ENCODE data around the gene OR1K1.

Gene OR1K1

GRCh38 chr9:122800066-122801060, at the start of gene OR1K1:
TSS of gene OR1K1 (plus strand) at chr9:122800123. CDS start at chr9:122800123, 0 bp downstream.
- Histone ChIP-seq H3K4me1 (ENCODE audit: control insufficient read depth, insufficient read depth, low read length) (no peaks in the 10 kb centered on the region), H3K27ac (ENCODE audit: low read depth, low read length) (no peak within 1 kb of the TSS), H3K36me3 (ENCODE audit: control insufficient read depth, insufficient read depth, low read length) (no peaks in the 10 kb centered on the region), H3K9ac (ENCODE audit: low read length) (no peak within 1 kb of the TSS), H3K9me3 (ENCODE audit: control insufficient read depth, insufficient read depth, low read depth, low read length) (no peaks in the 10 kb centered on the region), H3K4me3 (ENCODE audit: low read depth, low read length) (no peak within 1 kb of the TSS), H3K27me3 (ENCODE audit: control insufficient read depth, insufficient read depth, low read length) (peaks cover 2% of the 10 kb centered on the region; the same call in 1 of the 2 replicates)

DNA sequence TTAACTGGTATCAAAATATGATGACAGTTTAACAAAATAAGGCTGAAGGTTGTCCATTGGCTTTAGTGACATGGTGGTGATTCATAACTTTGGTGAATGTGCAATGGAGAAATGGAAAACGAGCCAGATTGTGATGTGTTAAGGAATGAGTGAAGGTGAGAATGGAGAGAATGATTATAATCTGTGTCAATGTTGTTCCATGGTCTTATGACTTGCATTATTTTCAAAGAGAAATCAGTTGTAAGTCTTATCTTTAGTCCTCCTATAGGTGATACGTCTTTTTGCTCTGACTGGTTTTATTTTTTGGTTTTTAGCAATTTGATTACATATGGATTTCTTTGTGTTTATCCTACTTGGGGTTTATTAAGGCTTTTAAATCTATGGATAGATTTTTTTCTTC, 45.1 kb upstream of the OR1K1 start:
- H3K36me3 ChIP-seq (ENCODE audit: control insufficient read depth, insufficient read depth, low read length) = no peaks in the 10 kb centered on the region
- no peaks in the 10 kb centered on the region for H3K4me1 ChIP-seq (ENCODE audit: control insufficient read depth, insufficient read depth, low read length)
- peaks cover 14% of the 10 kb centered on the region; the same call in 1 of the 2 replicates for H3K9me3 ChIP-seq (ENCODE audit: control insufficient read depth, insufficient read depth, low read depth, low read length)
- H3K27me3 ChIP-seq (ENCODE audit: control insufficient read depth, insufficient read depth, low read length) = peaks cover 6% of the 10 kb centered on the region; the same call in 1 of the 2 replicates
- H3K4me3 ChIP-seq (ENCODE audit: low read depth, low read length) = no peak overlapping the region
- no peak overlapping the region for H3K9ac ChIP-seq (ENCODE audit: low read length)
- H3K27ac ChIP-seq (ENCODE audit: low read depth, low read length) = no peak overlapping the region

GRCh38 chr9:122767817-122768216, 32.1 kb upstream of the OR1K1 start:
- Histone ChIP-seq H3K9ac (ENCODE audit: low read length) (no peak overlapping the region), H3K4me1 (ENCODE audit: control insufficient read depth, insufficient read depth, low read length) (no peaks in the 10 kb centered on the region), H3K27me3 (ENCODE audit: control insufficient read depth, insufficient read depth, low read length) (no peaks in the 10 kb centered on the region), H3K36me3 (ENCODE audit: control insufficient read depth, insufficient read depth, low read length) (no peaks in the 10 kb centered on the region), H3K27ac (ENCODE audit: low read depth, low read length) (no peak overlapping the region), H3K4me3 (ENCODE audit: low read depth, low read length) (no peak overlapping the region), H3K9me3 (ENCODE audit: control insufficient read depth, insufficient read depth, low read depth, low read length) (peaks cover 3% of the 10 kb centered on the region; the same call in 1 of the 2 replicates)

GRCh38 chr9:122777052-122777451, 22.9 kb upstream of the OR1K1 start:
- Histone ChIP-seq H3K4me1 (ENCODE audit: control insufficient read depth, insufficient read depth, low read length) (no peaks in the 10 kb centered on the region), H3K9ac (ENCODE audit: low read length) (no peak overlapping the region), H3K36me3 (ENCODE audit: control insufficient read depth, insufficient read depth, low read length) (no peaks in the 10 kb centered on the region), H3K4me3 (ENCODE audit: low read depth, low read length) (no peak overlapping the region), H3K9me3 (ENCODE audit: control insufficient read depth, insufficient read depth, low read depth, low read length) (0 out of 2 replicates have a peak, but pooled peaks cover 4% of the 10 kb centered on the region), H3K27ac (ENCODE audit: low read depth, low read length) (no peak overlapping the region), H3K27me3 (ENCODE audit: control insufficient read depth, insufficient read depth, low read length) (no peaks in the 10 kb centered on the region; the same call in 1 of the 2 replicates)

GRCh38 chr9:122777935-122778627, 21.8 kb upstream of the OR1K1 start:
- H3K9me3 ChIP-seq (ENCODE audit: control insufficient read depth, insufficient read depth, low read depth, low read length) = 0 out of 2 replicates have a peak, but pooled peaks cover 4% of the 10 kb centered on the region
- H3K36me3 ChIP-seq (ENCODE audit: control insufficient read depth, insufficient read depth, low read length) = no peaks in the 10 kb centered on the region
- H3K4me3 ChIP-seq (ENCODE audit: low read depth, low read length) = no peak overlapping the region
- H3K27ac ChIP-seq (ENCODE audit: low read depth, low read length) = no peak overlapping the region
- H3K4me1 ChIP-seq (ENCODE audit: control insufficient read depth, insufficient read depth, low read length) = no peaks in the 10 kb centered on the region
- H3K9ac ChIP-seq (ENCODE audit: low read length) = no peak overlapping the region
- H3K27me3 ChIP-seq (ENCODE audit: control insufficient read depth, insufficient read depth, low read length) = no peaks in the 10 kb centered on the region; the same call in 1 of the 2 replicates

DNA sequence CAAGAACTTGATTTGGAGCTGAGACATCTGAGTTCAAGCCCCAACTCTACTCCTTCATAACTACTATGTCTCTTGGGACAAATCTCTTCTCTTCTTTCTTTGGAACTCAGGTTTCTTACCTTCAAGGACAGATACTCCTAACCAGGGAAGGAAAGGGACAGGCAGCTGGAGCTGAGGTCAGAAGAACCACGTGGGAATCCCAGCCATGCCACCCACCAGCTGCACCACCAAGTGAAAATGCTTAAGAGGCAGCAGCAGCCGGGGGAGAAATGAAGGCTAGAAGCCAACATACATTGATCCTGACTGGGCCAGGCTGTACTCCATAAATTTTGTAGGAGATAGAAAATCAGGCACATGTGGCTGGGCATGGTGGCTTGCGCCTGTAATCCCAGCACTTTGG, 20.7 kb upstream of the OR1K1 start:
- Histone ChIP-seq H3K9ac (ENCODE audit: low read length) (no peak overlapping the region), H3K27me3 (ENCODE audit: control insufficient read depth, insufficient read depth, low read length) (no peaks in the 10 kb centered on the region; the same call in 1 of the 2 replicates), H3K36me3 (ENCODE audit: control insufficient read depth, insufficient read depth, low read length) (no peaks in the 10 kb centered on the region), H3K9me3 (ENCODE audit: control insufficient read depth, insufficient read depth, low read depth, low read length) (no peaks in the 10 kb centered on the region), H3K27ac (ENCODE audit: low read depth, low read length) (no peak overlapping the region), H3K4me1 (ENCODE audit: control insufficient read depth, insufficient read depth, low read length) (no peaks in the 10 kb centered on the region), H3K4me3 (ENCODE audit: low read depth, low read length) (no peak overlapping the region)

DNA sequence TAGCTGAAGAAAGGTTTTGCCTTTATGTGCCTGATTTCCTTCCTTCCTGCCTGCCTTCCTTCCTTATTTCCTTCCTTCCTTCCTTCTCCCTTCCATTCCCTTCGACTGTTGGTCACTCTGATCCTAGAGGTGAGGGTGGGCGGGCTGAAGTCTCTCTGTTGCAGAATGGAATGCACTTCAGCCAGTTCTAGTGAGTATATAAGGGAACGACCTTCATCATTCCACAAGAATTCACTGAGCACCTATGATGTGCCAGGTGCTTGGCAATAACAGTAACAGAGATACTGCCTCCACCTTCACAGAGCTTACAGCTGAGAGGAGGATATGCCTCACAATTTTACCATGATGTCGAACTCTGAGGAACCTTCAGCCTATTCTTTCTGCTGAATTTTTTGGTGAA, 19.9 kb upstream of the OR1K1 start:
- Histone ChIP-seq H3K9me3 (ENCODE audit: control insufficient read depth, insufficient read depth, low read depth, low read length) (no peaks in the 10 kb centered on the region), H3K36me3 (ENCODE audit: control insufficient read depth, insufficient read depth, low read length) (no peaks in the 10 kb centered on the region), H3K4me1 (ENCODE audit: control insufficient read depth, insufficient read depth, low read length) (no peaks in the 10 kb centered on the region)

DNA sequence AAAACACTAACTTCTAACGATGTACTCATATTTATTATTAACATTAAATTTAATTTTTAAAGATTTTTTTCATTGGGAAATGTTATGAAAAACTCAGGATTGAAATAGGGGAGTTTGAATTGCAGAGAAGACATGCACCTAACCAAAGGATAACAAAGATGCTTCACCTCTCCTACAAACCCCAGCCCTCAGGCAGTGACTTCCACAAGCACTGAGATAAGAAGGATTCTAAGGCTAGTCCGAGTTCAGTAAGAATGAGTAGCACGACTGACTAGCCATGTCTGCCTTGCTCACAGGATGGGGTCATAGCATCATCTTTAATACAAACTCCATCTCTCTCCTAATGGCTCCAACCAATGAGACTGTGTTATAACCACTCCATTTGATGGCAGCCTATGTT, 18.3 kb upstream of the OR1K1 start:
- H3K4me3 ChIP-seq (ENCODE audit: low read depth, low read length) = no peak overlapping the region
- no peaks in the 10 kb centered on the region for H3K9me3 ChIP-seq (ENCODE audit: control insufficient read depth, insufficient read depth, low read depth, low read length)
- H3K27ac ChIP-seq (ENCODE audit: low read depth, low read length) = no peak overlapping the region
- H3K27me3 ChIP-seq (ENCODE audit: control insufficient read depth, insufficient read depth, low read length) = no peaks in the 10 kb centered on the region; the same call in 1 of the 2 replicates
- H3K4me1 ChIP-seq (ENCODE audit: control insufficient read depth, insufficient read depth, low read length) = no peaks in the 10 kb centered on the region
- H3K36me3 ChIP-seq (ENCODE audit: control insufficient read depth, insufficient read depth, low read length) = no peaks in the 10 kb centered on the region
- H3K9ac ChIP-seq (ENCODE audit: low read length) = no peak overlapping the region

More for the DNA sequence above, 19.9 kb upstream of the OR1K1 start:
- Histone ChIP-seq H3K27me3 (ENCODE audit: control insufficient read depth, insufficient read depth, low read length) (no peaks in the 10 kb centered on the region; the same call in 1 of the 2 replicates), H3K27ac (ENCODE audit: low read depth, low read length) (no peak overlapping the region), H3K4me3 (ENCODE audit: low read depth, low read length) (no peak overlapping the region), H3K9ac (ENCODE audit: low read length) (no peak overlapping the region)

DNA sequence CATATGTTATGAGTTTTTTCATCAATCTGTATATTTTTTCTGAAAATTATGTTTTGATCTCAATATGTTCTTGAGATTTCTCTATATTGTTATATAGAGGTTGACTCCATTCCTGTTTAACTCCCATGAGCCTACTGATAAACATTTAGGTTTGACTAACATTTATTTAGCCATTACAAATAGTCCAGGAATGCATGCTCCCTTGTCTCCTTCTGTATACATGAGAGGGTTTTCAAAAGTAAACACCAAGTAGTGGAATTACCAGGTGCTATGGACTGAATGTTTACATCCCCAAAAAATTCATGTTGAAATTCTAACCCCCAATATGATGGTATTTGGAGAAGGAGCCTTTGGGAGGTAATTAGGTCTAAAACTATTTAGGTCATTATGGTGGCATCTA, 14.7 kb upstream of the OR1K1 start:
- Histone ChIP-seq H3K4me3 (ENCODE audit: low read depth, low read length) (no peak overlapping the region), H3K9ac (ENCODE audit: low read length) (no peak overlapping the region), H3K27ac (ENCODE audit: low read depth, low read length) (no peak overlapping the region), H3K27me3 (ENCODE audit: control insufficient read depth, insufficient read depth, low read length) (no peaks in the 10 kb centered on the region), H3K36me3 (ENCODE audit: control insufficient read depth, insufficient read depth, low read length) (no peaks in the 10 kb centered on the region), H3K9me3 (ENCODE audit: control insufficient read depth, insufficient read depth, low read depth, low read length) (no peaks in the 10 kb centered on the region), H3K4me1 (ENCODE audit: control insufficient read depth, insufficient read depth, low read length) (no peaks in the 10 kb centered on the region)

DNA sequence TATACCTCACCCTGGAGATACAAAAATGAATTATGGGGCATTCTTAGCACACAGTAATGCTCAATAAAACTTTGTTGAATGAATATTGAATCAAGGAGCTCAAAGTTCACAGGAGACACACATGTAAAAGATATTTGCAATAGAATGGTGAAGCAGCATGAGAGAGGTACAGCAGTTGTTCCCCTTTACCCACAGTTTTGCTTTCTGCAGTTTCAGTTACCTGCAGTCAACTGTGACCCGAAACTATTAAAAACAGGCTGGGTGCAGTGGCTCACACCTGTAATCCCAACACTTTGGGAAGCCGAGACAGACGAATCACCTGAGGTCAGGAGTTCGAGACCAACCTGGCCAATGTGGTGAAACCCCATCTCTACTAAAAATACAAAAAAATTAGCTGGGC, 13.6 kb upstream of the OR1K1 start:
- no peak overlapping the region for H3K4me3 ChIP-seq (ENCODE audit: low read depth, low read length)
- no peak overlapping the region for H3K9ac ChIP-seq (ENCODE audit: low read length)
- H3K9me3 ChIP-seq (ENCODE audit: control insufficient read depth, insufficient read depth, low read depth, low read length) = no peaks in the 10 kb centered on the region
- H3K27me3 ChIP-seq (ENCODE audit: control insufficient read depth, insufficient read depth, low read length) = no peaks in the 10 kb centered on the region
- no peak overlapping the region for H3K27ac ChIP-seq (ENCODE audit: low read depth, low read length)
- H3K4me1 ChIP-seq (ENCODE audit: control insufficient read depth, insufficient read depth, low read length) = no peaks in the 10 kb centered on the region
- no peaks in the 10 kb centered on the region for H3K36me3 ChIP-seq (ENCODE audit: control insufficient read depth, insufficient read depth, low read length)

DNA sequence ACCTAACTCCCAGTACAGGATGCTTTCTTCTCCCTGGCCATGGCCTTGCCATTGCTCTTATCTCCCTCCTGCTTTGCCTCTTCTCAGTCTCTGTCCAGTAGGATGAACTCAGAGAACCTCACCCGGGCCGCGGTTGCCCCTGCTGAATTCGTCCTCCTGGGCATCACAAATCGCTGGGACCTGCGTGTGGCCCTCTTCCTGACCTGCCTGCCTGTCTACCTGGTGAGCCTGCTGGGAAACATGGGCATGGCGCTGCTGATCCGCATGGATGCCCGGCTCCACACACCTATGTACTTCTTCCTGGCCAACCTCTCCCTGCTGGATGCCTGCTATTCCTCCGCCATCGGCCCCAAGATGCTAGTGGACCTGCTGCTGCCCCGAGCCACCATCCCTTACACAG, 11.1 kb upstream of the OR1K1 start, which contains the start of gene OR5C1:
OR5C1 (plus strand) TSS at position 103 of the 400 bp plus-strand sequence; CDS start at position 103, 0 bp downstream.
- H3K27me3 ChIP-seq (ENCODE audit: control insufficient read depth, insufficient read depth, low read length) = no peaks in the 10 kb centered on the region
- no peak within 1 kb of the TSS for H3K4me3 ChIP-seq (ENCODE audit: low read depth, low read length)
- H3K9ac ChIP-seq (ENCODE audit: low read length) = no peak within 1 kb of the TSS
- H3K36me3 ChIP-seq (ENCODE audit: control insufficient read depth, insufficient read depth, low read length) = no peaks in the 10 kb centered on the region
- H3K9me3 ChIP-seq (ENCODE audit: control insufficient read depth, insufficient read depth, low read depth, low read length) = no peaks in the 10 kb centered on the region
- H3K4me1 ChIP-seq (ENCODE audit: control insufficient read depth, insufficient read depth, low read length) = no peaks in the 10 kb centered on the region
- H3K27ac ChIP-seq (ENCODE audit: low read depth, low read length) = no peak within 1 kb of the TSS
